A549 (cell line): ENCODE results near the gene STRBP. TPM values are rescaled to one million over a fixed set of nuclear protein-coding genes. Genes with fewer than 3 reads are reported as not detected.

Experiments used
- ATAC-seq, 2 experiments: fragments of 200-7000 bp in 1 of 2; fragments of >200 bp in 1 of 2; cut with Nextera tagmentation in 1 of 2; cut with Tn5 transposase in 1 of 2; 3 replicates each; pipeline versions ENCODE4 v1.8.0 to v1.9.1; 2018 to 2020; ENCODE audit warnings: mild to moderate bottlenecking in 1 of 2, moderate library complexity in 1 of 2
- CTCF ChIA-PET: fragments of 300-600 bp; sonication (Branson Sonifier 250); formaldehyde crosslinking; extraction: SDS; loops from one replicate; lab custom pipeline; 2021; ENCODE audit warnings: antibody characterized with exemption, inconsistent platforms; lab: Yijun Ruan, JAX
- POLR2A ChIA-PET: fragments of 350-600 bp; formaldehyde crosslinking; extraction: SDS; loops from one replicate; lab custom pipeline; 2021; ENCODE audit warnings: antibody characterized with exemption, inconsistent platforms; lab: Yijun Ruan, JAX
- DNase-seq, 2 experiments: peaks; one replicate each; pipeline versions ENCODE4 v3.0.0 to v3.0.0-alpha.2; 2011 to 2016; ENCODE audit warnings: low read depth in 1 of 2, low spot score in 1 of 2
- FAIRE-seq: peaks from 2 replicates; lab custom pipeline; 2011; peaks lifted over from hg19 to GRCh38; lab: Jason Lieb, UNC
- H3K27ac ChIP-seq, 2 experiments: fragments of >200 bp; sonication (Bioruptor Twin); formaldehyde crosslinking; 3 replicates each; pipeline ENCODE4 v1.5.1; 2016 to 2017
- H3K4me1 ChIP-seq: fragments of >200 bp; sonication (Bioruptor Twin); formaldehyde crosslinking; 3 replicates; pipeline ENCODE4 v1.6.1; 2016
- H3K4me2 ChIP-seq: fragments of >200 bp; sonication (Bioruptor Twin); formaldehyde crosslinking; 3 replicates; pipeline ENCODE4 v1.6.1; 2016
- H3K4me3 ChIP-seq: fragments of >200 bp; sonication (Bioruptor Twin); formaldehyde crosslinking; 3 replicates; pipeline ENCODE4 v1.5.1; 2016
- H3K9me3 ChIP-seq: fragments of >200 bp; sonication (Bioruptor Twin); formaldehyde crosslinking; 3 replicates; pipeline ENCODE4 v1.6.1; 2016
- ATOH8 ChIP-seq: fragments of 250-450 bp; sonication (Bioruptor Pico); IDR thresholded peaks from 2 replicates; pipeline ENCODE4 v1.5.0; 2020; ENCODE audit warnings: low read depth, mild to moderate bottlenecking, moderate library complexity
- BHLHE40 ChIP-seq: IDR thresholded peaks from 2 replicates; pipeline ENCODE4 v1.6.1; 2012; ENCODE audit warnings: low read depth, low read length, inconsistent platforms
- CEBPB ChIP-seq, 2 experiments: fragments of >200 bp in 1 of 2; sonication (Bioruptor Twin) in 1 of 2; formaldehyde crosslinking in 1 of 2; IDR thresholded peaks; 2 replicates each; pipeline ENCODE4 v1.6.1; 2012 to 2016
- E2F6 ChIP-seq: IDR thresholded peaks from 2 replicates; pipeline ENCODE4 v1.6.1; 2012; ENCODE audit warnings: low read depth, borderline replicate concordance
- ELK1 ChIP-seq: fragments of 150-350 bp; IDR thresholded peaks from 2 replicates; pipeline ENCODE4 v1.6.1; 2014; ENCODE audit warnings: low read depth, mild to moderate bottlenecking, low read length
- EP300 ChIP-seq, 2 experiments: fragments of >200 bp; sonication (Bioruptor Twin); formaldehyde crosslinking; IDR thresholded peaks; 2 replicates in 1 of 2; 3 replicates in 1 of 2; pipeline ENCODE4 v1.6.1; 2016 to 2017
- FOSB ChIP-seq: fragments of 250-450 bp; sonication (Bioruptor Pico); IDR thresholded peaks from 2 replicates; pipeline ENCODE4 v1.5.0; 2020; ENCODE audit warnings: mild to moderate bottlenecking, moderate library complexity
- FOXS1 ChIP-seq: fragments of 250-450 bp; sonication (Bioruptor Pico); IDR thresholded peaks from 2 replicates; pipeline ENCODE4 v1.5.0; 2020; ENCODE audit warnings: mild to moderate bottlenecking, moderate library complexity
- GATA3 ChIP-seq: IDR thresholded peaks from 2 replicates; pipeline ENCODE4 v1.6.1; 2012; ENCODE audit warnings: borderline replicate concordance
- HDAC2 ChIP-seq: fragments of 200-600 bp; sonication (generic); IDR thresholded peaks from 2 replicates; pipeline ENCODE4 v1.6.1; 2016
- HEYL ChIP-seq: fragments of 250-450 bp; sonication (Bioruptor Pico); IDR thresholded peaks from 2 replicates; pipeline ENCODE4 v1.8.0; 2021; ENCODE audit warnings: mild to moderate bottlenecking, moderate library complexity
- HMGXB4 ChIP-seq: fragments of 250-450 bp; sonication (Bioruptor Pico); IDR thresholded peaks from 2 replicates; pipeline ENCODE4 v1.5.0; 2021; ENCODE audit warnings: mild to moderate bottlenecking, moderate library complexity, borderline replicate concordance
- HOXA7 ChIP-seq: fragments of 250-450 bp; sonication (Bioruptor Pico); IDR thresholded peaks from 2 replicates; pipeline ENCODE4 v1.5.0; 2020; ENCODE audit warnings: mild to moderate bottlenecking, moderate library complexity
- JUN ChIP-seq, 2 experiments: fragments of >200 bp; sonication (Bioruptor Twin); formaldehyde crosslinking; IDR thresholded peaks; 2 replicates in 1 of 2; 3 replicates in 1 of 2; pipeline ENCODE4 v1.6.1; 2016 to 2017
- KDM5A ChIP-seq: fragments of 200-600 bp; sonication (generic); IDR thresholded peaks from 2 replicates; pipeline ENCODE4 v1.6.1; 2016; ENCODE audit warnings: antibody characterized with exemption, mild to moderate bottlenecking
- MAFK ChIP-seq: fragments of 450-650 bp; IDR thresholded peaks from 2 replicates; pipeline ENCODE4 v1.6.1; 2014; ENCODE audit not compliant: partially characterized antibody
- MAX ChIP-seq: IDR thresholded peaks from 2 replicates; pipeline ENCODE4 v1.6.1; 2012
- MAZ ChIP-seq: fragments of 150-350 bp; IDR thresholded peaks from 2 replicates; pipeline ENCODE4 v1.6.1; 2014; ENCODE audit warnings: antibody characterized with exemption, low read depth, low read length, borderline replicate concordance
- MYC ChIP-seq: IDR thresholded peaks from 2 replicates; pipeline ENCODE4 v1.6.1; 2012; ENCODE audit warnings: mild to moderate bottlenecking, inconsistent platforms, low read length, improper control_type of control experiment, borderline replicate concordance
- NFE2L2 ChIP-seq: fragments of 150-350 bp; conservative IDR thresholded peaks from 2 replicates; pipeline ENCODE4 v1.6.1; 2014; ENCODE audit warnings: low read length
- NPAS2 ChIP-seq: fragments of 250-450 bp; sonication (Bioruptor Pico); IDR thresholded peaks from 2 replicates; pipeline ENCODE4 v1.8.0; 2022; ENCODE audit warnings: mild to moderate bottlenecking, moderate library complexity, borderline replicate concordance
- PHF8 ChIP-seq: fragments of 200-600 bp; sonication (generic); IDR thresholded peaks from 2 replicates; pipeline ENCODE4 v1.6.1; 2016; ENCODE audit warnings: low read depth, mild to moderate bottlenecking, antibody characterized with exemption, moderate library complexity, borderline replicate concordance
- RAD21 ChIP-seq, 2 experiments: fragments of >200 bp in 1 of 2; sonication (Bioruptor Twin) in 1 of 2; formaldehyde crosslinking in 1 of 2; IDR thresholded peaks in 1 of 2; conservative IDR thresholded peaks in 1 of 2; 2 replicates in 1 of 2; 3 replicates in 1 of 2; pipeline ENCODE4 v1.6.1; 2012 to 2018; ENCODE audit warnings: inconsistent platforms in 1 of 2
- RCOR1 ChIP-seq: fragments of 150-350 bp; IDR thresholded peaks from 2 replicates; pipeline ENCODE4 v1.6.1; 2014; ENCODE audit warnings: antibody characterized with exemption, low read length, low read depth
- RNF2 ChIP-seq: fragments of 200-600 bp; sonication (generic); IDR thresholded peaks from 2 replicates; pipeline ENCODE4 v1.6.1; 2016; ENCODE audit warnings: low read depth, mild to moderate bottlenecking, antibody characterized with exemption, moderate library complexity, borderline replicate concordance
- SMC3 ChIP-seq: fragments of >200 bp; sonication (Bioruptor Twin); formaldehyde crosslinking; IDR thresholded peaks from 3 replicates; pipeline ENCODE4 v1.6.1; 2018; ENCODE audit warnings: inconsistent platforms
- TFCP2L1 ChIP-seq: fragments of 250-450 bp; sonication (Bioruptor Pico); IDR thresholded peaks from 2 replicates; pipeline ENCODE4 v1.5.0; 2021; ENCODE audit warnings: mild to moderate bottlenecking
- USF2 ChIP-seq: fragments of 450-650 bp; IDR thresholded peaks from 2 replicates; pipeline ENCODE4 v1.6.1; 2014; ENCODE audit warnings: antibody characterized with exemption
- ZC3H11A ChIP-seq: fragments of 450-650 bp; IDR thresholded peaks from 2 replicates; pipeline ENCODE4 v1.6.1; 2014; ENCODE audit warnings: antibody characterized with exemption, mild to moderate bottlenecking
- ZNF302 ChIP-seq: fragments of 250-450 bp; sonication (Bioruptor Pico); IDR thresholded peaks from 2 replicates; pipeline ENCODE4 v1.9.0; 2021; ENCODE audit warnings: inconsistent platforms, mild to moderate bottlenecking, moderate library complexity
- WGBS: methylation state at CpG from one replicate; pipeline ENCODE4 v1.1.6; 2017; ENCODE audit errors: missing lambda C conversion rate; 5-methylcytosine and 5-hydroxymethylcytosine counted together
- polyA plus RNA-seq, 4 experiments: library from polyadenylated mRNA; depleted of rRNA in 3 of 4; stranded (reverse); fragments of >200 nt; fragmentation: RNase III in 1 of 4; extraction: RNeasy Plus Mini Kit Qiagen cat#74134 plus additional on column Dnase treatment in 1 of 4; gene quantifications; 2 replicates in 3 of 4; 3 replicates in 1 of 4; pipeline ENCODE4 v1.2.3, GENCODE V29; 2011 to 2017

STRBP gene
- polyA plus RNA-seq, 2 of the 4 experiments (the other 2 are of a cell fraction) = 20.4 to 34.0 TPM

- TF ChIP-seq USF2 (no peak), PHF8 (no peak), RAD21 (conservative IDR thresholded peaks at IDR 0.05 in 1 of 2, IDR thresholded peaks at IDR 0.05 in 1 of 2) (no peak), HOXA7 (CRISPR knock-in tag) (no peak), FOXS1 (CRISPR knock-in tag) (no peak), FOSB (CRISPR knock-in tag) (no peak), MAFK (no peak), HDAC2 (no peak), RCOR1 (no peak), SMC3 (no peak), JUN (IDR thresholded peaks at IDR 0.05) (no peak), NPAS2 (CRISPR knock-in tag) (no peak), NFE2L2 (no peak), EP300 (IDR thresholded peaks at IDR 0.05) (no peak), KDM5A (no peak), BHLHE40 (no peak), HEYL (no peak), TFCP2L1 (CRISPR knock-in tag) (no peak), HMGXB4 (CRISPR knock-in tag) (no peak)
- WGBS = 90% methylated on average over 3 of the region's 3 CpGs
- H3K9me3 ChIP-seq = no peaks in the 10 kb centered on the region
- H3K4me2 ChIP-seq = no peak overlapping the region
- peaks cover 3% of the 10 kb centered on the region; the same call in 2 of the 3 replicates for H3K4me1 ChIP-seq
- no peak for FAIRE-seq
- no peak overlapping the region for H3K4me3 ChIP-seq
- ChIA-PET POLR2A (no interaction called here), CTCF (interaction anchor here (0.8 to 1.5 kb wide), 2 partner anchors 19 to 50 kb away, joined by 3 to 4 read pairs; no protein-coding TSS in a partner anchor)
- H3K27ac ChIP-seq = no peak overlapping the region
- no peak for ATAC-seq
- DNase-seq = no peak
Measured at GRCh38 chr9:123157221-123157620, 111.2 kb downstream of the STRBP start.

GRCh38 chr9:123150708-123151503 lies 117.5 kb downstream of the STRBP start:
- TF ChIP-seq RCOR1 (no peak), ZC3H11A (no peak), GATA3 (no peak), JUN (IDR thresholded peaks at IDR 0.05) (no peak), CEBPB (IDR thresholded peaks at IDR 0.05) (no peak), E2F6 (no peak), MAX (no peak), MAZ (no peak), RNF2 (no peak), MAFK (no peak), MYC (no peak), EP300 (IDR thresholded peaks at IDR 0.05) (no peak), RAD21 (conservative IDR thresholded peaks at IDR 0.05 in 1 of 2, IDR thresholded peaks at IDR 0.05 in 1 of 2) (no peak), ZNF302 (CRISPR knock-in tag) (no peak), HOXA7 (CRISPR knock-in tag) (no peak), ELK1 (no peak), ATOH8 (CRISPR knock-in tag) (no peak), FOSB (CRISPR knock-in tag) (no peak)
- TF ChIP-seq, all 56 proteins: peak for 0
- CTCF ChIA-PET = no interaction called here
- no peak overlapping the region for H3K4me3 ChIP-seq
- DNase-seq (no peak), FAIRE-seq (no peak), ATAC-seq (no peak)
- WGBS = 69% methylated on average over 5 of the region's 5 CpGs
- peaks cover 12% of the 10 kb centered on the region; the same call in 1 of the 3 replicates for H3K9me3 ChIP-seq
- no peak overlapping the region for H3K27ac ChIP-seq
- POLR2A ChIA-PET = no interaction called here
- H3K4me1 ChIP-seq = no peaks in the 10 kb centered on the region
- H3K4me2 ChIP-seq = no peak overlapping the region
